NCI-H2081 treated with DMSO at 0.1 percent for 48 hours (cell line): Measurements from ENCODE around the gene NFIA.

Source experiments
- DNase-seq: peaks from one replicate; lab custom pipeline; 2025; lab: John Stamatoyannopoulos, UW

NFIA gene

GRCh38 chr1:61183471-61184039 is 101.2 kb downstream of the NFIA start:
- peak; percentile 14 for DNase-seq

DNA sequence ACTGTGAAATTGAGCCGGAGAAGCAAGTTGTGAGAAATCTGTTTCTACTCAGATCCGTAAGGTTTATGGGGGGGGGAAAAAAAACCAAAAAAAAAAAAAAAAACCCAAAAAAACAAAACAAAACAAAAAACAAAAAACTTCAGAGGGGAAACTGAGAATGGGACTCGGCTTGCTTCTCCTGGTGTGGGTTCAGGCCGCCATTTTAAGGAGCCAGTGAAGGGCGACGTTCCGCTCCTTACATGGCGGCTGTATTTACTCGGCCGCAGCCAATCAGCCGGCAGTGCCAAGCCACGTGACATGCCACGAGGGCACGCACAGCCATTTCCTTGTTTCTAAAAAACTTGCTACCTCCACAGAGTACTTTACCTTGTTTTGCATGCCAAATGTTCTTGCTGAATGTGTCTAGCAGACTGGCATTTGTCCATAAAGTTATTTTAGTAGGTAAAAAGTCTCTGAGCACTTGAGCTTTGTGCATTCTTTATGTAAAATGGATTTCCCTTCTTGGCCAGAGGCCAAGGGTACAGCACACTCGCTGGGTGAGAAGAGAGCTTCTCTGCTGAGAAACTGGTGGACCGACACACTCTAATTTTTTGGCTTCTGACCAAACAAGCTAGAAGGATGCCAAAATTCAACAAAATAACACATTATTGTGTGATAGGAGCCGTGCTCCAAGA is 101.8 kb downstream of the NFIA start:
- DNase-seq, result peak; percentile 90

DNA sequence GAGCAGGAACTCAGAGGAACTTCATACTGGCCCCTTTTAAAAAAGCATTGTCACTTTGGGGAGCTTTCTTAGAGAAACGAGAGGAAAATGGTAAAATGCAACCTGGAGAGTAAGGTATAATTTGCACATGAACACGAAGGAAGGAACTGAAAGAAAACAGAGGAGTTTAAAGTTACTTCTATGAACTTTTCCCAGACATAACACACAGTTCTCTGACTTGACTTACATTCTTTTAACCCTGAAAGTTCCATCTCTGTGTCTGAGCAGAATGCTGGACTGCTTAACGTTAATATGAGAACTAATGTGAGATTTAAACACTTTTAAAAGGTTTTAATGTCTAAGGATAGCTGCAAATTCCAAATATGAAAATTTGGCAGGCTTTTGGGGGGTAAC is 102.3 kb downstream of the NFIA start:
- no peak for DNase-seq

DNA sequence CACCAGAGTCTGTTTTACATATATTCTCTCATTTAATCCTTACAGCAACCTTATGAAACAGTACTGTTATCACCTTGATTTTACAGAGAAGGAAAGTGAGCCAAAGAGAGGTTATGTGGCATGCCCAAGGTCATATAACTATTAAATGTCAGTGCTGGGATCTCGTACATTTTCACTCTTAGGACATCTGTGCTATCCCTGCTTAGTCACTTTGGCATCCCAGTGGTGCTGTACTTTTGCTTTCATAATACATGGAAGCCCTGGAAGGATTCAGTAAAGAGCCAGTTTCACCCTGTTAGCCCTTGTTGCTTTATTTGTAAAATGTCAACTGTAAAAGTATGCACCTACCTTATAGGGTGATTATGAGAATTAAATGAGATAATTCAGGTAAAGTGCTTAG is 104.4 kb downstream of the NFIA start:
- no peak for DNase-seq

DNA sequence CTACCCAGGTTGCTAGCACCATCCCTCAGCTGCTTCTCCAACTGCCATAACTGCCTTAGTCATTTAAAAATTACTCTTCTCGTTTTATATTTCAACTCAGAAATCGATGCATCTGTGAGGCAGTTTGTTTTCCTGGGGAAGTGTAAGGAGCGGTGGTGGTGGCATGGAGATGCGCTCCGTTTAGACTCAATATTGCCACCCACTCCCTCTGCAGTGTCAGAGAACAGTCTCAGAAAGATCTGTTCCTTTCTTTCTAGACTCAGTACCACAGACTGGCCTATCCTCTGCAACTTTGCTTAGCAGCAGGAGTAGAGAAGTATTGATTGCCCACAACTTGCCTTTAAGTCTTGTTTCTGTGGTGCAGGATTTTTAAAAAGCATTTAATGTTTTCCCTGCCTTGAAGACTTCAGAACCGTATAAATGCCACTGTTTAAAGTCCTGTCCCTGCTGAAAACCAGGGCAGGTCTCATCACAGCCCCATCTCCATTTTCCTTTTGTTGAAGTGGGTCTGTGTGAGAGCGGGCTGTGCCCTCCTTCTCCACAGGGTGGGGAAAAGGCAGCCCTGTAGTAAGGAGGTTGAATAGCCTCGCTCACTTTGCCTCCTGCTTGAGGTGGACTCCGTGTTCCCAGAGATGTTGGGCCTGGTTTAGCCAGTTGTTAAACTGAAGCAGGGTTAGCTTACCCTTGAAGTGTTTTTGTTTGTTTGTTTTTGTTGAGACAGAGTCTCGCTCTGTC is 105.2 kb downstream of the NFIA start:
- DNase-seq, result no peak

DNA sequence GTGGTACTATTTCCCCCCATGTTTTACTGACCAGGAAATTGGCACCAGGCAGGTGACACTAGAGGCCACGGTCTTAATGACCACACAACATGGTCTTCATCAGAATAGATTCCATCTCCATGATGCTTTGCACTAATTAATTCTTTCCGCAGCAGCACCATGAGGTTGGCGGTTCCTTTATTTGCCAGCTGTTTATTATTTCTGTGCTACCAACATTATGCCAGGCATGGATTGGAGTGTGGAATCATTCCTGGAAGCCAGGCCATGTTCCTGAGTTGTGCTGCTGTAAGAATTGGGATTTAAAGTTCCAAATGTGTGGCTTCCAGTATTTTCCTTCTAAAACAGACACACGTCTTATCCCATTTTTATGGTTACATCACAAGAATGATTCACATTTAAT is 107.8 kb downstream of the NFIA start:
- no peak for DNase-seq

GRCh38 chr1:61190618-61191432 is 108.5 kb downstream of the NFIA start:
- no peak for DNase-seq

- DNase-seq, result no peak
Observed at GRCh38 chr1:61191433-61191720, 109.0 kb downstream of the NFIA start.

- DNase-seq, result no peak
Observed at GRCh38 chr1:61192663-61193330, 110.4 kb downstream of the NFIA start.

- no peak for DNase-seq
Observed at GRCh38 chr1:61193808-61194207, 111.4 kb downstream of the NFIA start.

GRCh38 chr1:61198554-61198953 is 116.2 kb downstream of the NFIA start:
- DNase-seq, result no peak

GRCh38 chr1:61201035-61201434 is 118.7 kb downstream of the NFIA start:
- DNase-seq, result no peak

DNA sequence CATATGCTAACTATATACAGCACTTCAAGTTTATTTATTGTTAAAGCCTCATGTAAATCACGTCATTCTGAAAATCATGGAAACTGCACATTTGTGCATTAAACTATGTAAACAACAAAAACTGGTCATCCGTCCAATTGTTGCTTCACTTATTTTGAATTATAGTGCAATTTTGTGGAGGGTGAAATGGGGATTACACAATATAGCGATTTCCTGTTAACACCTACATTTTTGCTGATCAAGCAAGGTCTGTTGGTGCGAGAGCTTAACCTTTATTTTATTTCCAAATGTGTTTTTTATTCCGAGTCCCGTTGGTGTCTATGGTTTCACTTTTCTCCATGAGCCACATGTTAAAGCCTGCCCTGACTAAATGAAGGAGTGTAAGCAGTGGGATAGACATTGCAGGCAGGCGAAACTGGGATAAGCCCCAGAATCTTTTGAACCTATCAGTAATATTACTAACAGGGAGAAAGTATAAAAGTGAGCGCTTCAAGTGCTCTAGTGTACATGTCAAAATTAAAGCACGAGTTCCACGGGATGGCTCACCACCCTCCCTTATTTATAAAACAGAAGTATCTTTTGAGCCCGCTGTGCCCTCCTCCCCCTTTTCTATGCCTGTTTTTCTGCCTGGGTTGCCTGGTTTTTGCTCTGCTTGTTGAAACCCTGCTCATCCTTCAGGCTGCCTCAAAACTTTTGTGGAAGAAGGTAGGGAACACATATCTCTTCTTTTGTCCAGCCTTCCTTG is 120.7 kb downstream of the NFIA start:
- DNase-seq, result no peak

DNA sequence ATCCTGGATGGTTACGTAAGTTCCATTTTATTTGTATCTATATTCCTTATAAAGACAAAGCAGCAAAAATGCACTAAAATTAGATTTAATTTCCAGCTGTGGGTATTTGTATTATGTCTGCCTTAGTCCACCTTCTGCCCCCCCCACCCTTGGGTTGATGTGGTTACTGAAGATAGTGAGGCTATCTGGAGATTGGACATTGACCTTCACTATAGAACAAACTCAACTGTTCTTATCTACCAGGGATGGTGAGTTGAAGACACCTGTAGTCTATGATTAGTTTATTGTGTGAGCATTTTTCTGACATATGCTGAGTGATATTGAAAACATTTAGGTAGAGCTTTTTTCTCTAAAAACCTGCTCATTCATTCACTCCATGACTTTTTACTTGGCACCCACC is 122.2 kb downstream of the NFIA start:
- DNase-seq, result no peak

DNA sequence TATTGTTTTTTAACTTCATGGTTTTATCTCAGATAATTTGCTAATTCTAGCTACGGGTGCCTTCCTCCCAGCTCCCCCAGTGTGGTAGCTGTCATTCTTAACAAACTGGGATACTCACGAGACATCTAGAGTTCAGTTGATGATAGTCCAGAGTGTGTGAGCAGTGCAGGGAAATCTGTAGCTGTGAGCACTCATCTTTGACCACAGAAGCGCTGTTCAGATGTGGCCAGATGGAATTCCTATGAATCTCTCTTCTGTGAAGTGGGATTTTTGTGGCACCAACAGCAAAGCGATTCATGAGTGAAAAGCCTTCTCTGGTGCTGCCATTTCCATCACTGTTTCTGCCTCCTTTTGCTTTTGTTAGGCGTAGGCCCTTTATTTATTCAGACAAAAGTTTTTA is 125.1 kb downstream of the NFIA start:
- DNase-seq, result no peak

- DNase-seq, result no peak
Observed at GRCh38 chr1:61208172-61208571, 125.8 kb downstream of the NFIA start.

GRCh38 chr1:61208831-61209230 is 126.5 kb downstream of the NFIA start:
- DNase-seq, result no peak

DNA sequence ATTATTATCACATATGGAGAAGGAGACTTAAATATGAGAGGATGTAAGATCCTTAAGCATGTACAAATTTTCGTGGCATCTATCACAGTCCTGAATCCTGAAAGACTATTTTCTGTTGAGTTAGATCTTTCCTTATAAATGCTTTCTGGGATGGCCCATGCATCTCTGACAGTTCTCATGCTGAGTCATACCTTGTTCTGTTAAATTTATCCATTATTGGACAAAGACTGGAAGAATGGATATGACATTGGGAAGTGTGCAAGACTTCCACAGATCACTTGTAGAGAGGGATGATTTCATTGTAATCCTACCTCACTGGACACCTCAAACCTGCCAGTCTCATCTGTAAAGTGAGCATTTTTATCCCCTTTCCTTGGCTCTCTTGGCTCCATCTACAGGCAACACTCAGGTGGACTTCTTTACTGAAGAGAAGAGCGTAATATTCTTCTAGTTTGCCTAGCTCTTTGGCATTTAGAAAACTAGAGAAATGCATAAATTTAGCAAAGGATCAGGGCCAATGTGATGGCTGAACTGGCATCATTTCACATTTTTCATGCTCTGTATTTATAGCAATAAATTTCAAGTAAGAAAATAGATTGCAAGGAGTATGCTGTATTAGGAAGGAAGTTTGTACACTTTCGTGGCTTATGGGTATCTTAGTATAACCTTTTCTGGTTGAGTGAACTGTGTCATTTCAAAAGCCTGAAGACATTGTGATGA is 128.2 kb downstream of the NFIA start:
- DNase-seq, result no peak

DNA sequence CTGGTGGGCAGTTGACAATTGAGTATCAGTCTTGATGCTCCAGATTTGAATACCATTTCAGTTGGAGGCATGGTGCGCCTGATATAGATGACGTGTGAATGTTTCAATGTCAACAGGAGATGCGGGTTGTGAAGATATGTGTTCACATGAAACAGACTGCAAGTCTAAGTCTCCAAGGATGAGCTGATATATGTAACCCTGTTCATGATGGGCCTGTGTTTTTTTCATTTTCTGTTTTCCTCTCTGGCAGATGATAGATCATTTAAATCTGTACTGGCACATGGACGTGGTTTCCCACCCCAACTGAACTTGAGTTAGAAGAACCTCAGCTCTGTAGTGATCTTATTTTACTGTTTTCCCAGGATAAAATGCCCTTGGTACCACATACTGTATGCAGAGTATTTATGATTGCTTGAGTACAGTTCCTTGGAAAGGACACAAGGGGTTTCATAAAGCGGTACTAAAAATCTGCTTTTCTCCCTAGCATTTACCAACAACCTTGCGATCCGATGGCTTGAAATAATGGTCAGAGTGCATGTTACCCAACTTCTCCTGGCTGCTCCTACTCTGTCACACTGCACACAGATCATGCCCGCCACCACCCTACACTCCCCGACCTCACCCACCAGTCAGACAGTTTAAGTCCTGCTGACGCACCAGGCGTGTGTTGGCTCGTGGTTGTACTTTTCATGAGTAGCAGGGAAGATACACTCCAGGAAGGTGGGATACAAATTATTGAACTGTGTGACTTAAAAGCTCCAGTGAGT is 131.1 kb downstream of the NFIA start:
- DNase-seq, result no peak

GRCh38 chr1:61215119-61215518 is 132.8 kb downstream of the NFIA start:
- no peak for DNase-seq
